GM08714 (cell line): Measurements from ENCODE around the gene EPM2AIP1.
"Not testable (repeated sequence)": the region's sequence is repeated elsewhere in the genome, so short reads cannot be mapped to it uniquely, and the experiment has no call there.

Experiments
- H3K4me3 ChIP-seq: fragments of 200-500 bp; sonication (Bioruptor generic); 2 replicates; pipeline ENCODE4 v1.5.1; 2014; ENCODE audit warnings: mild to moderate bottlenecking, low read length, inconsistent platforms
- ZNF274 ChIP-seq: IDR thresholded peaks from 2 replicates; pipeline ENCODE4 v1.6.1; 2012; ENCODE audit warnings: mild to moderate bottlenecking, low read depth, low read length

The EPM2AIP1 gene

DNA sequence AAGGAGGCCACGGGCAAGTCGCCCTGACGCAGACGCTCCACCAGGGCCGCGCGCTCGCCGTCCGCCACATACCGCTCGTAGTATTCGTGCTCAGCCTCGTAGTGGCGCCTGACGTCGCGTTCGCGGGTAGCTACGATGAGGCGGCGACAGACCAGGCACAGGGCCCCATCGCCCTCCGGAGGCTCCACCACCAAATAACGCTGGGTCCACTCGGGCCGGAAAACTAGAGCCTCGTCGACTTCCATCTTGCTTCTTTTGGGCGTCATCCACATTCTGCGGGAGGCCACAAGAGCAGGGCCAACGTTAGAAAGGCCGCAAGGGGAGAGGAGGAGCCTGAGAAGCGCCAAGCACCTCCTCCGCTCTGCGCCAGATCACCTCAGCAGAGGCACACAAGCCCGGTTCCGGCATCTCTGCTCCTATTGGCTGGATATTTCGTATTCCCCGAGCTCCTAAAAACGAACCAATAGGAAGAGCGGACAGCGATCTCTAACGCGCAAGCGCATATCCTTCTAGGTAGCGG lies at the start of gene EPM2AIP1:
Gene EPM2AIP1 (minus strand): TSS at position 326 of the 520 bp plus-strand sequence. CDS start 54 bp downstream, at position 272.
- H3K4me3 ChIP-seq = peak within 1 kb of the TSS; percentile 96
- TF ChIP-seq ZNF274 = no peak

DNA sequence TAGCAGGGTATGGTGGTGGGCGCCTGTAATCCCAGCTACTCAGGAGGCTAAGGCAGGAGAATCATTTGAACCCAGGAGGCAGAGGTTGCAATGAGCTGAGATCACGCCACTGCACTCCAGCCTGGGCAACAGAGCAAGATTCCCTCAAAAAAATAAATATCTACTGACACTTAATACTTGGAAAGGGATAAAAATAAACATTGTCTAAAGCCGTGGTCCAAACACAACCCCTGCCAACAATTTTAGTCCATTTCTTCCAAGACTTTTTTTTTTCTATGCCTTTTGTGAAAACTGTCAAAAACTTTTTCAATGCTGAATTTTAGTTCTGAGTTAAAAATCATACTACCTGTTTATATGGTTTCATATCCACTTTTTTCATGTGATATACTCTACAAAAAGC lies 49.8 kb upstream of the EPM2AIP1 start:
- H3K4me3 ChIP-seq = not testable (repeated sequence)

DNA sequence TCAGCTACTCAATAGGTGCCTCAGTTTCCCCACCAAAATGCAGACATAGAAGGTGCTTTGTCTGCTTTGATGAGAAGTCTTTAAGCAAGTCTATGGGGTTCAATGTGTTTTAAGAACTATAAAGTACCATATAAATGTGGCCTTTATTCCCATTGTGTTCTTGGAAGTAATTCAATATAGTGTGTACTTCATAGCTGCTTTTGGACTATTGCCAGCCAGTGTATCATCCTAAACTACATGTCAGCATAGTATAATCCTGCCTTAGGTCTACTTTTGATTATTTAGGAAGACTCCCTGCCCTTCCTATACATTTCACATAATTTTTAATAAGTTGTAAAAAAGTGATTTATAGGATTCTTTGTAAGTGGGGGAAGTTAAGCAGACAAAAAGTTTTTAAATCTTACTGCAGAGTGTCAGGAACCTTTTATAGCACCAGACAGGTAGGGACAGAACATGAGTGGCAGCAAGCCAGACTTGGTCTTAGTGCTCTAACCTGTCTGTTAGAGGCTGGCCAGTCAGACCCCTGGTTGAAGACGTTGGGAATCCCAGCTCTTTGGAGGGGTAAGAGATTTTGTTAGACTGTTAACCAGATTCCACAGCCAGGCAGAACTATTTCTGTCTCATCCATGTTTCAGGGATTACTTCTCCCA lies 48.7 kb upstream of the EPM2AIP1 start:
- TF ChIP-seq ZNF274 = no peak
- H3K4me3 ChIP-seq = no peak overlapping the region

DNA sequence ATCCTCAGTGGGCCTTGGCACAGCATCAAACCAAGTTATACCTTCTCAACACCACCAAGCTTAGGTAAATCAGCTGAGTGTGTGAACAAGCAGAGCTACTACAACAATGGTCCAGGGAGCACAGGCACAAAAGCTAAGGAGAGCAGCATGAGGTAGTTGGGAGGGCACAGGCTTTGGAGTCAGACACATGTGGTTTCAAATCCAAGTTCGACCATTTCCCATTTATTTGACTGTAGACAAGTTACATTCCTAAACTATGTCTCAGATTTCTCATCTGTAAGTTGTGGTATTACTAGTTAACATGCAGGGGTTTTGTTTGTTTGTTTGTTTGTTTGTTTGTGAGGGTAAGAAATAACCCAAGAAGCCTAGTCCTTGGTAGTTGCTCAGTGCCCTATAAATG lies 47.3 kb upstream of the EPM2AIP1 start:
- H3K4me3 ChIP-seq = no peak overlapping the region
- TF ChIP-seq ZNF274 = no peak

DNA sequence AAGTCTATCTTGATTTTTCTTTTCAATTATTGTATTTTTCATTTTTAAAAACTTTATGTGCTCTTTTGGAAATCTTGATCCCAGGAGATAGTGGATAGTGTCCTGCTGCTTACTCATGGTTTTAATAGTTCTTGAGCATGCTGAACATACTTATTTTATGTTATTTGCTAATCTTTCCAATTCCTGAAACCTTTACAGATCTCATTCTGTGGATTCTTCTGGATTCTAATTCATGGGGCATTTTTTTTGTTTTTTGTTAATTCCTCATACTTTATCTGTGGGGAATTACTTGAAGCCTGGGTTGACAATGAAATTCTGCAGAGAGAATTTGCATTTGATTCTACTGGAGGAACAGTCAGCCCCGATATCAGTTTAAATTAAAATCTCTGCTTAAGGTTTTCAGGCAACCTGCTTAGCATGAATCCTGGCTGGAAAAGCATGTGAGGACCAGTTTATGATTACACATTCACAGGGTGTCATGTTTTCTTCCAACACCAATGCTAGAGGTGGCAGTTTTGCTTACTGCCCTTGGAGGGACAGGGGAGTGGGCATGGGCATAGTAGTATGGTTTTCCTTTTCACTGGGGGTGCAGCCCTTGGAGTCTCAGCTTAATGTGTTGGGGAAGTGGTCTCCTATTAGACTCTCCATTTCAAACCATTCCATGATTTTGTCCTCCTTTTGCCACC lies 46.4 kb upstream of the EPM2AIP1 start:
- no peak overlapping the region for H3K4me3 ChIP-seq
- TF ChIP-seq ZNF274 = no peak

DNA sequence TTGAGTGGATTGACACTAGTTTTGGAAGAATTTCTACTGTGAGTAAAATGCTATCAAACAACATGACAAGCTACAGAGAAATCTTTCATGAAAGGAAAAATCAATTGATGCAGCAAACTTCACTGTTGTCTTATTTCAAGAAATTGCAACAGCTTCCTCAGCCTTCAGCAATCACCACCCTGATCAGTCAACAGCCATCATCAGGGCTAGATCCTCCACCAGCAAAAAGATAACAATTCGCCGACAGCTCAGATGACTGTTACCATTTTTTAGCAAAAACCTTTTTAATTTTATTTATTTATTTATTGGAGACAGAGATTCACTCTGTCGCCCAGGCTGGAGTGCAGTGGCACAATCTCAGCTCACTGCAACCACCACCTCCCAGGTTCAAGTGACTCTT lies 44.4 kb upstream of the EPM2AIP1 start:
- TF ChIP-seq ZNF274 = no peak
- H3K4me3 ChIP-seq = no peak overlapping the region

DNA sequence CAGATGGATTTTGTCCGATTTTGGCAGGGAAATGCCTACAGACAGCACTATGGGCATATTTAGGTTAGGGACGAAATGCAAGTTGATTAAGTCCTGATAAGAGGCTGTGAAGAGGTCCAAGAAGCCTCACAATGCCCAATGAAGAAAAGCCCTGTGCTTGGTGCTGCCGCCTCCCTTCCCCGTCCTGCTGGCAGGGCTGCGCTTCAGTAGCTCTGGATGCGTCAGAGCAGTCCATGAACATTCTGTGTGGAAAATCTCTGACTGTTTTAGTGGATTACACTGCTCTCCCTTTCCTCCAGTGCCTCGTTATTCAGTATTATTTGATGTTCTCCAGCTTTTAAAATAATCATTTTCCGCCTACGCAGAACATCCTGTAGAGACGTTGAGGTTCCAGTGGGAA lies 40.0 kb upstream of the EPM2AIP1 start:
- no peak for TF ChIP-seq ZNF274

DNA sequence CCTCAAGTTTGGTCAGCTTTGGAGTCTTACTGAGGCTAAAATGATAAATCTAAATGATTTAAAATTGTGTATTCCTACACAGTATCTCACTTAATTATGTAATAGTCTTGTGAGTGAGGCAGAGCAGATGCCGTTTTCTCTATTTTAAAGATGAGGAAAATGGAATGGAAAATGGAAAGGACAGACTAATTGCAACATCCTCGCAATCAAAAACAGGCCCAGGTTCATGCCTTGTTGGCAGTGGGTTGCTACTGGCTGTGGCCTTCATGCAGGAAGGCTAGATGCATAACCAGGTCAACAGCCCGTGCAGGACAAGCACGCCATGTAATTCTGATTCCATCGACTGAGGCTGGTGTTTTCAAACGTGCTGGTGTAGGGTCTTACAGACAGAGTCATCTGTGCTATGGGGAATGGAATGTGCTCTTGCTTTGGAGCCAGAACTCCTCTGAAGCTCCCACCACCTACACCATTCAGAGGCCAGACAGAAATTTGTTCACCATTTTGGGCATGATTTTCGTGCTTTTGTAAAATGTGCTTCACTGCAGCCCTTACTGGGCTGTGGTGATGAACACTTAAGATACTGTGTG lies 38.3 kb upstream of the EPM2AIP1 start:
- no peak for TF ChIP-seq ZNF274
- no peak overlapping the region for H3K4me3 ChIP-seq

More for the DNA sequence above, 40.0 kb upstream of the EPM2AIP1 start:
- H3K4me3 ChIP-seq = no peak overlapping the region

DNA sequence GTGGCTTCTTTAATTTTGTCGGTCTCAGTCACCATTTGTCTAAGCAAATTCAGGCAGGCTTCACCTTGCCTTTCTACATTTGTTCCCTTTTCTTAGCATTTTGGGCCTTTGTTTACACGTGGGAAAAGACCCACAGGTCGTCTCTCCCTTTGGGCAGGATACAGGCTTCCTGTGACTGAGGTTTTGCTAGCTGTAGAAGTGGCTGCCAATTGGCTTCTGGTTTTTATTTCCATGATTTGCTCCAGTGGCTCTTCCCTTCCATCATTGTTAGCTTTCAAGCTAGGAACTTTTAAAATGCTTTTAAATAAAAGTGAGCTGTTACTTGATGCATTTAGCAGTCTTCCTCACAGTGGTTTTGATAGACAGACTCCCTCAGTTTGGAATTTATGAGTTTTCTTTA lies 37.7 kb upstream of the EPM2AIP1 start:
- TF ChIP-seq ZNF274 = no peak
- no peak overlapping the region for H3K4me3 ChIP-seq

DNA sequence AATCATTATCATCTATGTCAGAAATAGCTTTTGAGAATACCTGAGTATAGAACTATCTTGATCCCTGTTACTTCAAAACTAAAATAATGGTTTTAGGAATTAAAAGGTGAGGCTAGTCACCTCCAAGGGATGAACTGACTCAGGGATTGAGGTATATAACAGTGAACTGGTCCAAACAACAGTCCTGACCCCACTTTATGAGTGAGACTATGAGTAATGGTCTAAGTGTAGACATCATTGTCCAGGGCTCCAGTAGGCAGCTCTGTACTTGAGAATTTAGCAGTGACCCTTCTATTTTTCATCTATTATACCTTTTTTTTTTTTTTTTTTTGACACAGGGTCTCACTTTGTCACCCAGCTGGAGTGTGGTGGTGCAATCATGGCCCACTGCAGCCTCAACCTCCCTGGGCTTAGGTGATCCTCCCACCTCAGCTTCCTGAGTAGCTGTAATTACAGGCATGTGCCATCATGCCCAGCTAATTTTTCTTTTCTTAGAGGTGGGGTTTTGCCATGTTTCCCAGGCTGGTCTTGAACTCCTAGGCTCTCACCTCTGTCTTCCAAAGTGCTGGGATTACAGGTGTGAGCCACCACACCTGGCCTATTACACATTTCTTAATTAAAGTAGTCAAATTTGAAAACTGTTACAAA lies 36.7 kb upstream of the EPM2AIP1 start:
- H3K4me3 ChIP-seq = no peak overlapping the region
- TF ChIP-seq ZNF274 = no peak

DNA sequence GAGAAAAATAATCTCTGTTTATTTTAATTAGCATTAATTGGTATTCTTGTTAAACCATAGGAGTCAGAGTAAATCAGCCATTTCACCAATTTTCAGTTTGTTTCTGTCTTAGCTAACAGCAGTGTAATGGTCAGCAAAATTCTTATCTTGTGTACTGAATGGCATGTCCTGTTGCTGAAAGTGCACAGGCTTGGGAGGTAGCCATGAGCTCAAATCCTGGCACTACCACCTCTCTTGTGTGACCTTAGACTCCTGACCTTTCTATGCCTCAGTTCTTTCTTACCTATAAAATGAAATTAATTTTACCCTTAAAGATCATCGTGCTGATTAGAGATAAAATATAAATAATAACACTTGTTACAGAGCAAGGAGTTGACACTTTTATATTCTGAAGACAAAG lies 36.2 kb upstream of the EPM2AIP1 start:
- no peak overlapping the region for H3K4me3 ChIP-seq
- TF ChIP-seq ZNF274 = no peak

DNA sequence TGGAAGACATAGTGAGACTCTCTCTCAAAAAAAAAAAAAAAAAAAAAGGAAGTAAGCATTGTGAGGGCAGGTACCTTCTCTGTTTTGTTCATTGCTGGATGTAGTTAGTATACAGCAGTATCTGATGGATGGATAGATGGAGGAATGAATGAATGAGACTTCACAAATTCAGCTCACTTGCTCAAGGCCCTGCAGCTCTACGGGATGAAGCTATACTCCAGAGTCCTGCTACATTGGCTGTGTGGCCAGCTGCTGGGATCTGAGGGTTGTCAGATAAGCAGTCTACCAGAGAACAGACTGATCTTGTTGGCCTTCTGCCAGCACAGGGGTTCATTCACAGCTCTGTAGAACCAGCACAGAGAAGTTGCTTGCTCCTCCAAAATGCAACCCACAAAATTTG lies 35.4 kb upstream of the EPM2AIP1 start:
- H3K4me3 ChIP-seq = no peak overlapping the region
- no peak for TF ChIP-seq ZNF274

DNA sequence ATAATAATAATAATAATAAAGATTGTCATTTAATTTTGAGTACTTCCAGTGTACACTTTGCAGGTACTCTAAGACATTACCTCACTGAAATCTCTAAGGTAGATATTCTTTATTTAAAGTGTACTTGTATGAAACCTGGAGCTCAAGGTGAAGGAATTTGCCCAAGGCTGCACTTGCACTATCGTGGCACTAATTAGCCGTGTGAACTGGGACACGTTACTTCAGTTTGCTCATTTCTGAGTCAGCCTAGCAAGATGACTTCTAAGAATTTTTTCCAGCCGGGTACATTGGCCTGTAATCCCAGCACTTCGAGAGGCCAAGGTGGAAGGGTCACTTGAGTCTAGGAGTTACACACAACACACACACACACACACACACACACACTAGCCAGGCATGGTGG lies 33.9 kb upstream of the EPM2AIP1 start:
- no peak for TF ChIP-seq ZNF274
- no peak overlapping the region for H3K4me3 ChIP-seq

DNA sequence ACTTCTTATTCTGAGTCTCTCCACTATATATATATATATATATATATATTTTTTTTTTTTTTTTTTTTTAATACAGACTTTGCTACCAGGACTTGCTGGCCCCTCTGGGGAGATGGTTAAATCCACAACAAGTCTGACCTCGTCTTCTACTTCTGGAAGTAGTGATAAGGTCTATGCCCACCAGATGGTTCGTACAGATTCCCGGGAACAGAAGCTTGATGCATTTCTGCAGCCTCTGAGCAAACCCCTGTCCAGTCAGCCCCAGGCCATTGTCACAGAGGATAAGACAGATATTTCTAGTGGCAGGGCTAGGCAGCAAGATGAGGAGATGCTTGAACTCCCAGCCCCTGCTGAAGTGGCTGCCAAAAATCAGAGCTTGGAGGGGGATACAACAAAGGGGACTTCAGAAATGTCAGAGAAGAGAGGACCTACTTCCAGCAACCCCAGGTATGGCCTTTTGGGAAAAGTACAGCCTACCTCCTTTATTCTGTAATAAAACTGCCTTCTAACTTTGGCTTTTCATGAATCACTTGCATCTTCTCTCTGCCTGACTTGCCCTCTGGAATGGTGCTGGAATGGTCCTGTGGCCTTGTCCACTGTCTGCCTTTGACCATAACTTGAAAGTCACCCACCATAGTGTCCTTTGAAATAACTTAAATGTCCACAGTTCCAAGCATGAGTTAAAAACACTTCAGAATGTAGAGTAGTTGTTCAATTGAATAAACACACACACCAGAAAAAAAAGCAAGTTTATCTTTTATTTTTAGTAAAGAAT lies 32.8 kb upstream of the EPM2AIP1 start:
- H3K4me3 ChIP-seq = no peak overlapping the region
- no peak for TF ChIP-seq ZNF274
